Neural progenitor cell (in vitro differentiated cells): ENCODE results near the gene KIF12. TPM values are rescaled to one million over a fixed set of nuclear protein-coding genes. Genes with fewer than 3 reads are reported as not detected.
"Not testable (repeated sequence)": the region's sequence is repeated elsewhere in the genome, so short reads cannot be mapped to it uniquely, and the experiment has no call there.

ENCODE experiments used
- DNase-seq: peaks from one replicate; pipeline ENCODE4 v3.0.0-alpha.2; 2016; ENCODE audit warnings: low spot score
- H2AFZ ChIP-seq: fragments of 200-600 bp; sonication (generic); replicated peaks from 2 replicates; pipeline ENCODE4 v1.6.1; 2016; ENCODE audit warnings: antibody characterized with exemption
- H3F3A ChIP-seq: fragments of 200-600 bp; sonication (generic); 2 replicates; pipeline ENCODE4 v1.6.1; 2016; ENCODE audit warnings: antibody characterized with exemption, low read depth
- H3K27ac ChIP-seq: fragments of 200-600 bp; sonication (generic); 2 replicates; pipeline ENCODE4 v1.5.1; 2016; ENCODE audit warnings: mild to moderate bottlenecking
- H3K27me3 ChIP-seq: fragments of 200-600 bp; sonication (generic); 2 replicates; pipeline ENCODE4 v1.6.1; 2016; ENCODE audit warnings: mild to moderate bottlenecking, moderate library complexity
- H3K36me3 ChIP-seq: fragments of 200-600 bp; sonication (generic); 2 replicates; pipeline ENCODE4 v1.5.1; 2016
- H3K4me1 ChIP-seq: fragments of 200-600 bp; sonication (generic); 2 replicates; pipeline ENCODE4 v1.6.1; 2016; ENCODE audit warnings: mixed run types
- H3K4me2 ChIP-seq: fragments of 200-600 bp; sonication (generic); 2 replicates; pipeline ENCODE4 v1.6.1; 2016
- H3K4me3 ChIP-seq: fragments of 200-600 bp; sonication (generic); 2 replicates; pipeline ENCODE4 v1.5.1; 2016
- H3K79me2 ChIP-seq: fragments of 200-600 bp; sonication (generic); 2 replicates; pipeline ENCODE4 v1.6.1; 2016; ENCODE audit warnings: low read depth
- H3K9ac ChIP-seq: fragments of 200-600 bp; sonication (generic); 2 replicates; pipeline ENCODE4 v1.6.1; 2016
- H3K9me3 ChIP-seq: fragments of 200-600 bp; sonication (generic); 2 replicates; pipeline ENCODE4 v1.5.1; 2016; ENCODE audit warnings: low read depth
- H4K20me1 ChIP-seq: fragments of 200-600 bp; sonication (generic); 2 replicates; pipeline ENCODE4 v1.6.1; 2016; ENCODE audit warnings: low read depth
- H3K27ac Mint-ChIP-seq: 3 replicates; pipeline ENCODE4 v1.8.0; 2021; ENCODE audit warnings: mixed read lengths
- H3K27me3 Mint-ChIP-seq: 2 replicates; pipeline ENCODE4 v1.8.0; 2022; ENCODE audit warnings: low read depth, mild to moderate bottlenecking, inconsistent platforms, moderate library complexity, mixed read lengths; ENCODE audit not compliant: insufficient read depth
- H3K36me3 Mint-ChIP-seq: 3 replicates; pipeline ENCODE4 v1.8.0; 2021; ENCODE audit warnings: mixed read lengths
- H3K4me1 Mint-ChIP-seq: 3 replicates; pipeline ENCODE4 v1.8.0; 2021; ENCODE audit warnings: mixed read lengths
- H3K4me3 Mint-ChIP-seq: 3 replicates; pipeline ENCODE4 v1.8.0; 2021; ENCODE audit warnings: mild to moderate bottlenecking, moderate library complexity, mixed read lengths
- H3K9me3 Mint-ChIP-seq: 3 replicates; pipeline ENCODE4 v1.8.0; 2020; ENCODE audit warnings: mixed read lengths
- EZH2 ChIP-seq: fragments of 200-600 bp; sonication (generic); IDR thresholded peaks from 2 replicates; pipeline ENCODE4 v1.6.1; 2017; ENCODE audit warnings: antibody characterized with exemption, mild to moderate bottlenecking, moderate library complexity
- EZH2phosphoT487 ChIP-seq: fragments of 200-600 bp; sonication (generic); IDR thresholded peaks from 2 replicates; pipeline ENCODE4 v1.6.1; 2017; ENCODE audit warnings: antibody characterized with exemption
- total RNA-seq: library from RNA; depleted of rRNA; stranded (reverse); fragments of >200 nt; gene quantifications from 2 replicates; pipeline ENCODE4 v1.2.3, GENCODE V29; 2015; ENCODE audit warnings: low replicate concordance
- TF ChIP-seq, protein P1 (sequence below): fragments of 200-600 bp; sonication (generic); IDR thresholded peaks from 2 replicates; pipeline ENCODE4 v1.5.1; 2017; ENCODE audit warnings: antibody characterized with exemption, mild to moderate bottlenecking

Gene KIF12
- total RNA-seq, 1 donor from 2014 or later: 0.56 TPM

DNA sequence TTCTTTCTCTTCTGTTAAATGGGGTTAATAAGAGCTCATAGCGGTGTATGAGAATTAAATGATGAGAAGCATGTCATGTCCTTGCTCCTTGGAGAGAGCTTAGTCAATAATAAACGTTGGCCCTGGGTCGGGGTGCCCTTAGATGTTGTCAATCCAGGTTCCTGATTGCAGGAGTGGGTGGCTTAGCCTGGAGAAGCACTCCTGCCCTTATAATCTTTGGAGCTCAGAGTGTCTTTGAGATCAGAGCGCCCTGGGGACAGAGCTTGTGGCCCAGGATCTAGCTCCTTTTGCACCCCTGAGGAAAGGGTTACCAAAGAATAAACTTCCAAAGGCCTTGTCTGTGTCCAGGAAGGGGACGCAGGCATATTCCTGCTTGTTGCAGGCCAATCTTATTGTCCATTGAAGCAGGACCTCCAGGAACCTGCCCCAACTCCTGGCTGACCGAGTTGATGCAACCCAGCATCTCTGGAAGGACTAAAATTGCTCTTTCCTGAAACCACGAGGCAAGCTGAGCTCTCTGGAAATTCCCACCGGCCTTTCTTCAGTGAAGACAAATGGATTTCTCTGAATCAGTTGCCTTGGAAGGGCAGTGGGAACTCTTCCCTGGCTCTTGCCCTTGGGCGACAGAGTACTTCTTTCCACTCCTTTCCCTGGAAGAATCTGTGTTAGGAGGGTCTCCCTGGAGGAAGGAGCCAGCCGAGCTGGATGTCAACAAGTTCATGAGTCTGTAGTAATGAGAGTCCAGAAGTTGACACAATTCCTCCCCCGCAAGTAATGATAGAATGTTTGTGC is 14.6 kb downstream of the KIF12 start:
- Histone ChIP-seq H3F3A (no peaks in the 10 kb centered on the region), H3K9me3 (no peaks in the 10 kb centered on the region), H3K4me1 (no peaks in the 10 kb centered on the region), H3K27me3 (no peaks in the 10 kb centered on the region), H3K9ac (no peak overlapping the region), H3K4me2 (no peak overlapping the region), H3K79me2 (no peaks in the 10 kb centered on the region), H3K4me3 (no peak overlapping the region), H4K20me1 (no peaks in the 10 kb centered on the region), H2AFZ (no peak overlapping the region), H3K36me3 (no peaks in the 10 kb centered on the region), H3K27ac (no peak overlapping the region)
- no peak for DNase-seq
- H3K36me3 Mint-ChIP-seq: no peaks in the 10 kb centered on the region
- TF ChIP-seq EZH2: no peak
- peaks cover 4% of the 10 kb centered on the region for H3K4me1 Mint-ChIP-seq
- H3K9me3 Mint-ChIP-seq: peaks cover 3% of the 10 kb centered on the region
- peaks cover 7% of the 10 kb centered on the region for H3K27me3 Mint-ChIP-seq
- peak overlapping the region; percentile 1 for H3K27ac Mint-ChIP-seq
- no peak overlapping the region for H3K4me3 Mint-ChIP-seq

DNA sequence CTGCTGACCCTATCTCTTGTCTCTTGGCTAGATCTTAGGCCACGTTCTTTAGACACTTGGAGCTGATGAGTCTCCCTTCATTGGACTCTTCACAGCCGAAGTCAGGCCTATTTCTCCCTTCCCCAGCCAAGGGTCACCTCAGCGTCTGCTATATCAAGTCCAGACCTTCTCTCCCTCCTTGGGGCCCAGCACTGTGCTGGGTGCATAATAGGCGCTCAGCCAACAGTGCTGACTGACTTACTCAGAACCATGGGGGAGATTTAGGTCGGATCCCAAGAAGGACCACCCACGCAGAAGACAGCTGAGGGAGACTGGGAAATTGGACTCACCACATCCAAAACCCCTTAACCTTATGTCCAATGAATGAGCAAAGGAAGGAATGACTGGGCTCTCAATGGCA is 15.4 kb downstream of the KIF12 start:
- Histone ChIP-seq H3K4me2 (no peak overlapping the region), H3K4me1 (no peaks in the 10 kb centered on the region), H3K4me3 (no peak overlapping the region), H3K9me3 (no peaks in the 10 kb centered on the region), H3K9ac (no peak overlapping the region), H4K20me1 (no peaks in the 10 kb centered on the region), H3K27ac (no peak overlapping the region), H3K79me2 (no peaks in the 10 kb centered on the region), H3K36me3 (no peaks in the 10 kb centered on the region), H3F3A (no peaks in the 10 kb centered on the region), H3K27me3 (no peaks in the 10 kb centered on the region), H2AFZ (no peak overlapping the region)
- no peaks in the 10 kb centered on the region for H3K36me3 Mint-ChIP-seq
- H3K27ac Mint-ChIP-seq: no peak overlapping the region
- no peak for DNase-seq
- H3K9me3 Mint-ChIP-seq: peaks cover 3% of the 10 kb centered on the region
- TF ChIP-seq, protein P1, sequence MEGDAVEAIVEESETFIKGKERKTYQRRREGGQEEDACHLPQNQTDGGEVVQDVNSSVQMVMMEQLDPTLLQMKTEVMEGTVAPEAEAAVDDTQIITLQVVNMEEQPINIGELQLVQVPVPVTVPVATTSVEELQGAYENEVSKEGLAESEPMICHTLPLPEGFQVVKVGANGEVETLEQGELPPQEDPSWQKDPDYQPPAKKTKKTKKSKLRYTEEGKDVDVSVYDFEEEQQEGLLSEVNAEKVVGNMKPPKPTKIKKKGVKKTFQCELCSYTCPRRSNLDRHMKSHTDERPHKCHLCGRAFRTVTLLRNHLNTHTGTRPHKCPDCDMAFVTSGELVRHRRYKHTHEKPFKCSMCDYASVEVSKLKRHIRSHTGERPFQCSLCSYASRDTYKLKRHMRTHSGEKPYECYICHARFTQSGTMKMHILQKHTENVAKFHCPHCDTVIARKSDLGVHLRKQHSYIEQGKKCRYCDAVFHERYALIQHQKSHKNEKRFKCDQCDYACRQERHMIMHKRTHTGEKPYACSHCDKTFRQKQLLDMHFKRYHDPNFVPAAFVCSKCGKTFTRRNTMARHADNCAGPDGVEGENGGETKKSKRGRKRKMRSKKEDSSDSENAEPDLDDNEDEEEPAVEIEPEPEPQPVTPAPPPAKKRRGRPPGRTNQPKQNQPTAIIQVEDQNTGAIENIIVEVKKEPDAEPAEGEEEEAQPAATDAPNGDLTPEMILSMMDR: no peak
- TF ChIP-seq EZH2 (no peak), EZH2phosphoT487 (no peak)
- peaks cover 10% of the 10 kb centered on the region for H3K27me3 Mint-ChIP-seq
- peaks cover 4% of the 10 kb centered on the region for H3K4me1 Mint-ChIP-seq
- H3K4me3 Mint-ChIP-seq: no peak overlapping the region

DNA sequence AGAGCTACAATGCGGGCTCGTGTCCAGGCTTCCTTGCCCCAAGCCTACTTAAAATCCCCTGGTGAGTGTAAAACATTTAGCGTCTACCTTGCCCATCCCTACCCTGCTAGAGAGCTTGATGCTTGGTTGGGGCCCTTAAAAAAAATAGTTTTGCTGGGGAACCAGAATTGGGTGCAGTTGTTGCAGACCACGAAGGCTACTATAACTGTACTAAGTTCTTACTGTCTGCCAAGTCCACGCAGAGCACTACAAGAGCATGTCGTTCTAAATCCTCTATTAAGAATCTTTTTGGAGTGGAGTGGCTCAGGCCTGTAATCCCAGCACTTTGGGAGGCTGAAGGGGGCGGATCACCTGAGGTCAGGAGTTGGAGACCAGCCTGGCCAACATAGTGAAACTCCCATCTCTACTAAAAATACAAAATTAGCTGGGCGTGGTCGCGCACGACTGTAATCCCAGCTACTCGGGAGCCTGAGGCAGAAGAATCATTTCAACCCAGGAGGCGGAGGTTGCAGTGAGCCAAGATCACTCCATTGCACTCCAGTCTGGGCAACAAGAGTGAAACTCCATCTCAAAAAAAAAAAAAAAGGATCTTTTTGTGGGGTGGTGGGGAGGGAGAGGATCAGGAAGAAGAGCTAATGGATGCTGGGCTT is 16.2 kb downstream of the KIF12 start:
- H3K4me1 Mint-ChIP-seq: not testable (repeated sequence)

DNA sequence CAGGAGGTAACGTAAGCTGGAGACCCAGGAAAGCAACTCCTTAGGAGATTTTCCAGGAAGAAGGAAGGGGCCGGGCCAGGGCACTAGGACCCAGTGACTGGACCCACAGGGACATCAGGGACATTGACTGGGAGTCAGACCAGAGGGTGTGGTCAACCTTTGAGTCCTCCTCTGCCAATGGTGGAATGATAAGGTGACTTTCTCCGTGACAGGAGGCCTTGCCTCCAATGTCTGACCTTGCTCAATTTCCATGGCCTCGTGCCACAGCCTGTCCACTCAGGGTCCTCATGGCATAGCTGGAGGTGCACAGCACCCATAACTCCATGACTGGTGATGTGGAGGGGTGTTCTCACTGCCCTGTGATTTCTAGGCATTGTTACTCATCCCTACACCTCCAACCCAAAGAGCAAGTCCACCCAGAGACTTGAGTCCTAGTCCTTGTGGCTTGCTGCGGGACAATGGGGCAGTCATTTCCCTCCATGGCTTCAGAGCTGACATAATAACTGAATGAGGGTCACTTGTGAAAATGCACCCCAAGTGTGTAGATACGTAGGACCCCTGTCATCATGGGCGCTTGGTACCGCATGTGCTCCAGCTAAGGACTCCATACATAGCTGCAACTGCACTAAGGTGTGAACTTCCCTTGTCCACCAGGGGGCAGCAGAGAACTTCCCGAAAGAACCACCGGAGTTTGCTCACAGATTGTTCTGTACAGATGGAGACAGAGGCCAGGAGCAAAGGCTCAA is 16.9 kb downstream of the KIF12 start:
- Histone ChIP-seq H3K79me2 (no peaks in the 10 kb centered on the region), H3F3A (no peaks in the 10 kb centered on the region), H4K20me1 (no peaks in the 10 kb centered on the region), H3K4me1 (no peaks in the 10 kb centered on the region), H3K36me3 (no peaks in the 10 kb centered on the region), H3K9me3 (no peaks in the 10 kb centered on the region), H3K4me2 (no peak overlapping the region), H3K27me3 (no peaks in the 10 kb centered on the region), H2AFZ (no peak overlapping the region), H3K9ac (no peak overlapping the region), H3K4me3 (no peak overlapping the region), H3K27ac (no peak overlapping the region)
- H3K27me3 Mint-ChIP-seq: peaks cover 12% of the 10 kb centered on the region
- peak; percentile 94 for DNase-seq
- H3K27ac Mint-ChIP-seq: no peak overlapping the region
- peaks cover 3% of the 10 kb centered on the region for H3K9me3 Mint-ChIP-seq
- peaks cover 6% of the 10 kb centered on the region for H3K4me1 Mint-ChIP-seq
- no peaks in the 10 kb centered on the region for H3K36me3 Mint-ChIP-seq
- no peak for TF ChIP-seq EZH2
- no peak for TF ChIP-seq EZH2phosphoT487
- TF ChIP-seq, protein P1: peak; percentile 82
- no peak overlapping the region for H3K4me3 Mint-ChIP-seq

More for the DNA sequence above, 16.2 kb downstream of the KIF12 start:
- not testable (repeated sequence) for H3K4me1 ChIP-seq, H3F3A ChIP-seq, H3K27me3 ChIP-seq, H3K36me3 Mint-ChIP-seq, H3K27ac Mint-ChIP-seq, H3K36me3 ChIP-seq, H3K79me2 ChIP-seq, DNase-seq, H3K9me3 ChIP-seq, H3K4me2 ChIP-seq, H3K4me3 Mint-ChIP-seq, H3K9ac ChIP-seq, H3K27ac ChIP-seq, H4K20me1 ChIP-seq, H3K9me3 Mint-ChIP-seq, H3K4me3 ChIP-seq
- peak overlapping the region; percentile 60 for H2AFZ ChIP-seq
- H3K27me3 Mint-ChIP-seq: peaks cover 11% of the 10 kb centered on the region
